Neural cell (in vitro differentiated cells): Measurements from ENCODE around the gene SENP2. TPM values are rescaled to one million over a fixed set of nuclear protein-coding genes. Genes with fewer than 3 reads are reported as not detected.

ENCODE experiments used
- H2AFZ ChIP-seq: fragments of 200-600, 300-800 bp; sonication (generic), shearing (Covaris generic); 2 replicates; pipeline ENCODE4 v1.6.0; 2014; ENCODE audit warnings: low read depth, mild to moderate bottlenecking, antibody characterized with exemption, low read length, moderate library complexity
- H3F3A ChIP-seq: fragments of 200-600 bp; shearing (Covaris generic); 2 replicates; pipeline ENCODE4 v1.6.1; 2016; ENCODE audit warnings: mild to moderate bottlenecking, moderate library complexity, mixed read lengths, antibody characterized with exemption, low read length; ENCODE audit not compliant: insufficient read depth, poor library complexity, severe bottlenecking
- H3K27ac ChIP-seq: fragments of 200-600, 300-800 bp; sonication (generic), shearing (Covaris generic); 2 replicates; pipeline ENCODE4 v1.5.1; 2014; ENCODE audit warnings: mild to moderate bottlenecking, low read length, moderate library complexity
- H3K27me3 ChIP-seq: fragments of 300-800, 200-600 bp; sonication (generic), shearing (Covaris generic); 2 replicates; pipeline ENCODE4 v1.6.0; 2014; ENCODE audit warnings: mild to moderate bottlenecking, low read depth, low read length, moderate library complexity; ENCODE audit not compliant: insufficient read depth
- H3K36me3 ChIP-seq: fragments of 300-800, 200-600 bp; sonication (generic), shearing (Covaris generic); 2 replicates; pipeline ENCODE4 v1.5.1; 2014; ENCODE audit warnings: mild to moderate bottlenecking, antibody characterized with exemption, low read length, moderate library complexity; ENCODE audit not compliant: insufficient read depth
- H3K4me2 ChIP-seq: fragments of 300-800, 200-600 bp; sonication (generic), shearing (Covaris generic); 2 replicates; pipeline ENCODE4 v1.6.0; 2014; ENCODE audit warnings: mild to moderate bottlenecking, low read length
- H3K4me3 ChIP-seq: fragments of 300-800, 200-600 bp; sonication (generic), shearing (Covaris generic); 2 replicates; pipeline ENCODE4 v1.5.1; 2014; ENCODE audit warnings: mild to moderate bottlenecking, low read length, moderate library complexity
- H3K79me2 ChIP-seq: fragments of 200-600 bp; shearing (Covaris generic); replicated peaks from 2 replicates; pipeline ENCODE4 v1.6.0; 2014; ENCODE audit warnings: mild to moderate bottlenecking, low read length, moderate library complexity; ENCODE audit not compliant: insufficient read depth
- H3K9ac ChIP-seq: fragments of 300-800, 200-600 bp; sonication (generic), shearing (Covaris generic); 2 replicates; pipeline ENCODE4 v1.6.1; 2016; ENCODE audit warnings: mild to moderate bottlenecking, low read length, mixed read lengths
- H3K9me2 ChIP-seq: fragments of 200-600 bp; shearing (Covaris generic); 2 replicates; pipeline ENCODE4 v1.6.1; 2016; ENCODE audit warnings: mild to moderate bottlenecking, low read length, mixed read lengths; ENCODE audit not compliant: insufficient read depth
- H3K9me3 ChIP-seq: fragments of 200-600, 300-800 bp; sonication (generic), shearing (Covaris generic); 2 replicates; pipeline ENCODE4 v1.6.1; 2016; ENCODE audit warnings: mild to moderate bottlenecking, mixed run types, low read length, moderate library complexity, mixed read lengths
- H4K20me1 ChIP-seq: fragments of 200-600 bp; shearing (Covaris generic); 2 replicates; pipeline ENCODE4 v1.6.1; 2016; ENCODE audit warnings: mild to moderate bottlenecking, mixed run types; ENCODE audit not compliant: insufficient read depth
- CTCF ChIP-seq: fragments of 450-650 bp; IDR thresholded peaks from 2 replicates; pipeline ENCODE4 v1.5.1; 2014; ENCODE audit warnings: antibody characterized with exemption, mild to moderate bottlenecking, moderate library complexity; ENCODE audit not compliant: poor library complexity, severe bottlenecking
- EP300 ChIP-seq: fragments of 450-650 bp; conservative IDR thresholded peaks from 2 replicates; pipeline ENCODE4 v1.6.1; 2014; ENCODE audit warnings: antibody characterized with exemption, mild to moderate bottlenecking, moderate library complexity; ENCODE audit not compliant: poor library complexity, severe bottlenecking
- EZH2 ChIP-seq: fragments of 200-600, 300-800 bp; shearing (Covaris generic), sonication (generic); IDR thresholded peaks from 2 replicates; pipeline ENCODE4 v1.6.1; 2014; ENCODE audit warnings: antibody characterized with exemption, low read length, borderline replicate concordance, mild to moderate bottlenecking; ENCODE audit not compliant: insufficient read depth, poor library complexity, severe bottlenecking
- MXI1 ChIP-seq: fragments of 450-650 bp; conservative IDR thresholded peaks from 2 replicates; pipeline ENCODE4 v1.6.1; 2014; ENCODE audit warnings: antibody characterized with exemption, mild to moderate bottlenecking; ENCODE audit not compliant: poor library complexity, severe bottlenecking
- POLR2AphosphoS5 ChIP-seq: IDR thresholded peaks from 2 replicates; pipeline ENCODE4 v1.6.1; 2012
- RAD21 ChIP-seq: fragments of 450-650 bp; conservative IDR thresholded peaks from 2 replicates; pipeline ENCODE4 v1.6.1; 2014; ENCODE audit warnings: antibody characterized with exemption, mild to moderate bottlenecking, moderate library complexity
- REST ChIP-seq: IDR thresholded peaks from 2 replicates; pipeline ENCODE4 v1.6.1; 2012; ENCODE audit warnings: borderline replicate concordance
- SMC3 ChIP-seq: fragments of 450-650 bp; conservative IDR thresholded peaks from 2 replicates; pipeline ENCODE4 v1.6.1; 2014; ENCODE audit warnings: antibody characterized with exemption, mild to moderate bottlenecking, moderate library complexity; ENCODE audit not compliant: poor library complexity
- TAF1 ChIP-seq: IDR thresholded peaks from 2 replicates; pipeline ENCODE4 v1.6.1; 2012; ENCODE audit warnings: low read depth
- polyA plus RNA-seq: library from polyadenylated mRNA; depleted of rRNA; stranded (reverse); fragments of >200 nt; gene quantifications from 2 replicates; pipeline ENCODE4 v1.2.3, GENCODE V29; 2014

The SENP2 gene
- polyA plus RNA-seq, 1 donor from 2014 or later, result 40.1 TPM

DNA sequence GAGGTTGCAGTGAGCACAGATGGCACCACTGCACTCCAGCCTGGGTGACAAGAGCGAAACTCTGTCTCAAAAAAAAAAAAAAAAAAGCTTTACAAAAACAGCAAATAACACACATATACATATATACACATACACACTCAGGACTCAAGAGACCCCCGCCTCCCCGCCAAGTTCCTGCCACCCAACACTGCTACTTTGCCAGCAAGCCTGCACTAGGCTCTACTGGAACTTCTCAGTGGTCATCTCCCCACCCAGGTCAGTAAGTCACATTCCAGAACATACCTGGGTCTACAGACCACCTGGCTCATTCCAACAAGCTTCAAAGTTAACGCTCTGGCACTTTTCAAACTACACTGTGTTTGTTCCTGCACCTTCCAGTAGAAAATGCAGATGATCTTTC is 62.3 kb downstream of the SENP2 start:
- Histone ChIP-seq H3K9me2 (no peaks in the 10 kb centered on the region), H3K36me3 (peaks cover 8% of the 10 kb centered on the region), H3F3A (no peaks in the 10 kb centered on the region), H3K27ac (no peak overlapping the region), H3K9me3 (no peaks in the 10 kb centered on the region), H3K4me2 (no peak overlapping the region), H3K27me3 (no peaks in the 10 kb centered on the region), H4K20me1 (no peaks in the 10 kb centered on the region), H2AFZ (no peak overlapping the region), H3K9ac (no peak overlapping the region), H3K4me3 (no peak overlapping the region), H3K79me2 (no peaks in the 10 kb centered on the region)
- TF ChIP-seq TAF1 (no peak), EP300 (no peak), MXI1 (no peak), CTCF (no peak), POLR2AphosphoS5 (no peak), RAD21 (no peak), EZH2 (no peak), SMC3 (no peak), REST (no peak)

DNA sequence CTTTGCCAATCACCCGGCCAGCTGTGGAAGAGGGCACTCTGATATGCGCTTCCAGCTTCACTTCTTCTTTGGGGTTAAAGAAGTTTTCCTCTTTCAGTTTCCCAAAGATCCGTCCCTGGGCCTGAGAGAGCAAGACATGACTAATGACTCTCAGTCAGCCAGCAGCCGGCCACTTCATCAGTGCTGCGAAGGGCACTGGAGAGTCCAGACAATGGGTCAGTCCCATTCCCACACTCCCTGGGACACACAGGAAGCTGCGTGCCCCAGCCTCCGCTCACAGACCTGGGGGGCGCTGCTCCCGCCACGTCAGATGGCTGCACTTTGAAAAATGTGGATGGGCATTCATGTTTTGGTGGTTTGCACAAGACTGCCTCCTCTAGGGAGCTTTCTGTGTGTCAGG is 63.3 kb downstream of the SENP2 start:
- H3K27ac ChIP-seq, result no peak overlapping the region
- H3K9ac ChIP-seq, result no peak overlapping the region
- TF ChIP-seq MXI1, result no peak
- no peak for TF ChIP-seq EZH2
- no peak for TF ChIP-seq EP300
- no peak for TF ChIP-seq RAD21
- TF ChIP-seq CTCF, result no peak
- TF ChIP-seq SMC3, result no peak
- no peak for TF ChIP-seq POLR2AphosphoS5
- no peak for TF ChIP-seq TAF1
- TF ChIP-seq REST, result no peak
- no peaks in the 10 kb centered on the region for H3K9me3 ChIP-seq
- no peak overlapping the region for H2AFZ ChIP-seq
- no peaks in the 10 kb centered on the region for H3F3A ChIP-seq
- peaks cover 8% of the 10 kb centered on the region for H3K36me3 ChIP-seq
- H4K20me1 ChIP-seq, result no peaks in the 10 kb centered on the region
- H3K9me2 ChIP-seq, result no peaks in the 10 kb centered on the region
- no peak overlapping the region for H3K4me3 ChIP-seq
- no peaks in the 10 kb centered on the region for H3K79me2 ChIP-seq
- no peaks in the 10 kb centered on the region for H3K27me3 ChIP-seq
- no peak overlapping the region for H3K4me2 ChIP-seq
